HTR-8/SVneo (cell line): ENCODE data around the gene PPP1R14C.
A peak's percentile ranks its signal among the peaks of the same experiment; 100 is the strongest.

Experiments
- DNase-seq: peaks from one replicate; pipeline ENCODE4 v3.0.0; 2011; ENCODE audit warnings: low spot score, mixed read lengths; ENCODE audit not compliant: insufficient read length
- FAIRE-seq: peaks from 2 replicates; lab custom pipeline; 2011; peaks lifted over from hg19 to GRCh38; lab: Jason Lieb, UNC

Gene PPP1R14C

GRCh38 chr6:150208611-150209352 lies 65.9 kb downstream of the PPP1R14C start:
- no peak for FAIRE-seq
- DNase-seq, result no peak

DNA sequence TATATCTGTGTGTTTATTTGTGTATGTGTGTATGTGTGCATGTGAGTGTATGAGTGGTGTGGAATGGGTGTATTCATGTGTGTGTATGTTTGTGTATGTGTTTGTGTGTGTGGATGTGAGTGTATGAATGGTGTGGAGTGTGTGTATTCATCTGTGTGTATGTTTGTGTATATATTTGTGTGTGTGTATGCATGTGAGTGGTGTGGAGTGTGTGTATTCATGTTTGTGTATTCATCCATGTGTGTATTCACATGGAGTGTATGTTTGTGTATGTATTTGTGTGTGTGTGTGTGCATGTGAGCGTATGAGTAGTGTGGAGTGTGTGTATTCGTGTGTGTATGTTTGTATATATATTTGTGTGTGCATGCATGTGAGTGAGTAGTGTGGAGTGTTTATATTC lies 66.6 kb downstream of the PPP1R14C start:
- no peak for DNase-seq
- peak; percentile 85 for FAIRE-seq

- DNase-seq (no peak), FAIRE-seq (no peak)
Measured at GRCh38 chr6:150211700-150212511, 69.1 kb downstream of the PPP1R14C start.

DNA sequence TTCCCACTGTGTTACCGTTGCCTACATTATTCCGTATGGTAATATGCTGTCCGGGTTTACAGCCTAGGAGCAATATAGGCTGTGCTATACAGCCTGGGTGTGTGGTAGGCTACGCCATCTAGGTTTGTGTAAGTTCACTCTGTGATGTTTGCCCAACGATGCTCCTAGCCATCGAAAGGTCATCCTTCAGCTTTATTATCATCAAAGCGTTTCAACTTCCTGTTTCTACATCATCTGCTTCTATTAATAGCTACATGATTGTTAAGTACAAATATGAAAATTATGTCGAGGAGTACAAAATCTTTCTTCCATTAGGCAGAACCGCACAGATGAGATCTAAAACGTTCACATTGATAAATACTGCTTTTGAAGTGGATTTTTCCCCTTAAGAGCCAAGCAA lies 69.9 kb downstream of the PPP1R14C start:
- FAIRE-seq (no peak), DNase-seq (no peak)

GRCh38 chr6:150213301-150213700 lies 70.5 kb downstream of the PPP1R14C start:
- DNase-seq, result no peak
- no peak for FAIRE-seq

DNA sequence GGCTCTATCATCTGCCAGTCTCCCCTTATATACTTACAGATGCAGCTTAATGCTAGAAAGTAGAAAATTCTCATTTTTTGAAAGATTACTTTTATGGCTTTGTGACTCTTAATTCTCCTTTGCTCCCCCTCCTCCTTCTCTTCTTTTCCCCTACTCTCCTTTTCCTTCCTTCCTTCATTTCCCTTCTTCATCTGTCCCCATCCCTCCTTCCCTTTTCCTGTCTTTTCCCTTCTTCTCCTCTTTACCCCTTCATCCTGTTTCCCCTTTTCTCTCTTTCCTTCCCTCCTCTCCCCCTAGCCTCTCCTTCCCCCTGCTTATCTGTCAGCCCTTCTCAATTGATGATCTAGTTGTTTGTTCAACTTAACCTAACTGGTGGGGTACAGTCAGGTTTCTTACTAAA lies 71.5 kb downstream of the PPP1R14C start:
- no peak for FAIRE-seq
- no peak for DNase-seq

DNA sequence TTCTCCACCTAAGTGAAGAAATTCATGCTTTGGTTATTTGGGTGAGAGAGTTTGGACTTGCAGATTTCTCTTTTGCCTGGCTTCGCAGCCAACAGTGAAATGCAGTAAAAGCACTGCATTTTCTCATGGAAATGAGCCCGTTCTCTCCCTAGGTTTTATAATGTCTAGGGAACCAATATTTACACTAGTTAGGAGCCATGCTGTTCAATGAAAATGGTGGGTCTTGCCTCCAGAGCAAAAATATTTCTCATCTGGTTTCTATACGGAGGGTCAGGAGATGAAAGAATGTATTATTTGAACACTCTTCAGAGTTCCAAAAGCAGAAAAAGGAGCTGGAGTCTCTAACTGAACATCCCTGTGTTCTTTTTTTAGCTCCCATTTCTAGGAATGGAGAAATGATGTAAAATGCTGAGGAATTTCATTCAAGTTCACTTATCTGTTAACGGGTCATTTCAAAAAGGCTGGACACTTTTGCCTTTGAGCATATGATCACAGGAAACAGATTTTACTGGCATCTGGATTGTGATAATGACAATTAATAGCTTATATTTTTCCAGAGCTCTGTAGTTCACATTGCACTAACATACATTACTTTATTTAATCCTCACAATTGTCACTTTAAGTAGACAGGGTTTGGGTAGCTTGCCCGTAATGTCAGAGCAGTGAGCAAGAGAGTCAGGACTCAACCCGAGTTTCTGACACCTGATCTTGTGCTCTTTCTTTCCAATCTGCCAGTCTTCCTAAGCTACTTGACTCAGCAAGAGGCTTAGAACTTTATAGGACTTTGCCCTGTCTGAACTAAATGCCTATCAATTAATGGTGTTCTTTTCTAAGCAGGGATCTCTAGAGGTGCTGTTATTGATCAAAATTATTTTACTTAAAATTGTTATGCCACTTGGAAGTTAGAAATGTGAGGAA lies 78.0 kb downstream of the PPP1R14C start:
- DNase-seq, result no peak
- no peak for FAIRE-seq

DNA sequence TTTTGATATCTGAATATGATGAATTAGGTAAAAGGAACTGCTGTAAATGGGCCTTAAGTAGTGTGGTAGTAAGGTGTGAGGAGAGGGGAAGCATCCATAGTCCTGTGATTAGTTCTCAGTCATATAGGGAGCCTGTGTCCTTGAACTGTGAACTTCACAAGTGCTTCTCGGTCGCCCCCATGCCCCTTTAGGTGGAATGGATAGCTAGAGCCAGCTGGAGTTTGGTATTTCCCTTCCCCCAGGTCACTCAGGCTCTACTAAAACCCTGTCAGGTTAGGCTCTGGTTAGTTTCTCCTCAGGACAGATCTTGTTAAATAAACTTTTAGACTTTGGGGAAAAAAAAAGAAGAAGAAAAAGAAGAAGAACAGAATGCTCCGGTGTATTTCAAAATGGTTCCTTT lies 82.0 kb downstream of the PPP1R14C start:
- no peak for DNase-seq
- no peak for FAIRE-seq

- FAIRE-seq (no peak), DNase-seq (no peak)
Measured at GRCh38 chr6:150227281-150227680, 84.4 kb downstream of the PPP1R14C start.

DNA sequence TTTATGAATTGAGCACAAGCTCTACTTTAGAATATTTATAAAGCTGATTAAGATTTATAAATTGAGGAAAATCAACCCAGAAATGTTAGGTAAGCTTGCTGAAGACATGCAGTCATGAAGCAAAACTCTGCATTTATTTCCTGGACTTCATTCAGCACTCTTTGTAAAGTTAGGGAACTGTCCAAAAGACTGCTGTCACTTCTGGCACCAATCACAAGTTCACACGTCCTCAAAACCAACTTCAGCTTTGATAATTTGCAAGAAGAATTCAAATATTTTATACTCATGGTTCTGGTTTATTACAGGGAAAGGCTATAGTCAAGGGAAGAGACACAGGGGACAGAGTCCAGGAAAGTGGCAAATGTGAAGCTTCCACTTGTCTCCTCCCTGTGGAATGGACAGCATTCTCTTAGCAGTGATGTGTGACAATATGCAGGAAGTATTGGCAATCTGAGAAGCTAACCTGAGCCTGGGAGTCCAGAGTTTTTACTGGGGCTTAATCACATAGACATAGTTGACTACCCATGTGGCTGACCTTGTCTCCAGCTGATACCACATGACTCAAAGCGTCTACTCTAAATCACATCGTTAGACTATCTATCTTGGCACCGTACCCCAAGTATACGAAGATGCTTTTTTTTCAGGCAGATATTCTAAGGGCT lies 85.4 kb downstream of the PPP1R14C start:
- DNase-seq (no peak), FAIRE-seq (no peak)

GRCh38 chr6:150229436-150230163 lies 86.8 kb downstream of the PPP1R14C start:
- FAIRE-seq, result no peak
- peak; percentile 12 for DNase-seq

- FAIRE-seq (no peak), DNase-seq (no peak)
Measured at GRCh38 chr6:150230164-150230561, 87.3 kb downstream of the PPP1R14C start.

GRCh38 chr6:150230832-150231524 lies 88.1 kb downstream of the PPP1R14C start:
- DNase-seq, result no peak

GRCh38 chr6:150231525-150231850 lies 88.6 kb downstream of the PPP1R14C start:
- no peak for DNase-seq
- FAIRE-seq, result no peak

More at GRCh38 chr6:150230832-150231524, 88.1 kb downstream of the PPP1R14C start:
- FAIRE-seq, result no peak

GRCh38 chr6:150233843-150234269 lies 91.0 kb downstream of the PPP1R14C start:
- FAIRE-seq, result no peak
- DNase-seq, result no peak

- DNase-seq (no peak), FAIRE-seq (no peak)
Measured at GRCh38 chr6:150235218-150235617, 92.4 kb downstream of the PPP1R14C start.

GRCh38 chr6:150236114-150236513 lies 93.3 kb downstream of the PPP1R14C start:
- FAIRE-seq (no peak), DNase-seq (no peak)

DNA sequence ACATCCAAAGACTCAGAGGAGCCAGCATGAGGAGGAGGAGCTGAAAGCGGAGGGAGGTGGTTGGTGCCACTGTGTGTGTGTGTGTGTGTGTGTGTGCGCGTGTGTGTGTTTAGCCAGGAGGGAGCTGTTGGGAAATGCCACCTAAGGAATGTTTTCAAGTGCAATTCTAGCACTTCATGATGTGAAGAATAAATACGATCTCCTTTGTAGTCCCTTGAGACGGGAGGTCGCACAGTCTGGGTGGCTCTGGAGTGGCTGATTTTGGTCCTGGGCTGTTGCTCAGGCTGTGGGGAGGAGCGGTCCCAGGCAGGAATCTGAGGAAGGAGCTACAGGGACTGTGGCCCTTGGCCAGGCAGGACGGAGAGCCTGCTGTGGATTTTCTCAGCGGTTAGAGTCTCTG lies 93.7 kb downstream of the PPP1R14C start:
- DNase-seq, result no peak

DNA sequence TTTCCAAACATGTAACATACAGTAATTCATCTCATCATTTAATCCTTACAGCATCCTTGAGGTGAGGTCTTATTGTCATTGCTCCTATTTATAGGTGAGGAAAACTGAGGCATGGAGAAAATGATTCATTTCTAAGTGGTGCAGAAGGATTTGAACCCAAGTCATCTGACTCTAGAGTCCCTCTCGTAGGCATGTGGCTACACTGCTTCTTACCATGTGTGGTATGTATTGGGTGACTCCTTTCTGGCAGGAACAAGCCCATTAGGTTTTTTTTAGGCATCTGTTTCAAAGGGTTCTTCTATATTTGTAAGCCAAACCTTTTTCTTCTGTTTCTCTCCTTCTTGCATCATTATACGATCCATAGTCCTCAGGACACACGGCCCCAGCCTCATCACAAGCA lies 94.8 kb downstream of the PPP1R14C start:
- FAIRE-seq, result no peak
- DNase-seq, result no peak

More for the DNA sequence above, 93.7 kb downstream of the PPP1R14C start:
- no peak for FAIRE-seq
